ENCODE measurements around the gene ANKRD44.

- TF ChIP-seq, protein P1, sequence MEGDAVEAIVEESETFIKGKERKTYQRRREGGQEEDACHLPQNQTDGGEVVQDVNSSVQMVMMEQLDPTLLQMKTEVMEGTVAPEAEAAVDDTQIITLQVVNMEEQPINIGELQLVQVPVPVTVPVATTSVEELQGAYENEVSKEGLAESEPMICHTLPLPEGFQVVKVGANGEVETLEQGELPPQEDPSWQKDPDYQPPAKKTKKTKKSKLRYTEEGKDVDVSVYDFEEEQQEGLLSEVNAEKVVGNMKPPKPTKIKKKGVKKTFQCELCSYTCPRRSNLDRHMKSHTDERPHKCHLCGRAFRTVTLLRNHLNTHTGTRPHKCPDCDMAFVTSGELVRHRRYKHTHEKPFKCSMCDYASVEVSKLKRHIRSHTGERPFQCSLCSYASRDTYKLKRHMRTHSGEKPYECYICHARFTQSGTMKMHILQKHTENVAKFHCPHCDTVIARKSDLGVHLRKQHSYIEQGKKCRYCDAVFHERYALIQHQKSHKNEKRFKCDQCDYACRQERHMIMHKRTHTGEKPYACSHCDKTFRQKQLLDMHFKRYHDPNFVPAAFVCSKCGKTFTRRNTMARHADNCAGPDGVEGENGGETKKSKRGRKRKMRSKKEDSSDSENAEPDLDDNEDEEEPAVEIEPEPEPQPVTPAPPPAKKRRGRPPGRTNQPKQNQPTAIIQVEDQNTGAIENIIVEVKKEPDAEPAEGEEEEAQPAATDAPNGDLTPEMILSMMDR (IDR thresholded peaks at IDR 0.05), result no peak
- TF ChIP-seq EZH2 (IDR thresholded peaks at IDR 0.05) (no peak), EZH2phosphoT487 (IDR thresholded peaks at IDR 0.05) (no peak)
These were observed 224.9 kb downstream of the ANKRD44 start for GRCh38 chr2:197085665-197086064.
